ENCODE measurements around the gene RNF130.
A peak's percentile ranks its signal among the peaks of the same experiment; 100 is the strongest.
"Not testable (repeated sequence)": the region's sequence is repeated elsewhere in the genome, so short reads cannot be mapped to it uniquely, and the experiment has no call there.

RNF130 gene

DNA sequence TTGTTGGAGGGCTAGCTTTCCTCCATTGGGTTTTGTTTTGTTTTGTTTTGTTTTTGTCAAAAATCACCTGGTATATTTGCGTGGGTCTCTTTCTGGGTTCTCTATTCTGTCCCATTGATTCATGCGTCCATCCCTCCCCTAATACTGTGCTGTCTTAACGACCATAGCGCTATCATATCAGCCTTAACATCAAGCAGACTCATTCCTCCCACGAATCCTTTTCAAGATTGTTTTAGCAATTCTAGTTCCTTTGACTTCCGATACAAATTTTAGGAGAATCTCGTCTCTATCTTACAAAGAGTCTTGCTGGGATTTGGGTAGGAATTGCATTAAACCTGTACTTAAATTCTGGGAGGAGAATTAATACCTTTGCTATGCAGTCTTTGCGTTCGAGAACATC, 31.1 kb upstream of the RNF130 start:
- no peak for DNase-seq

DNA sequence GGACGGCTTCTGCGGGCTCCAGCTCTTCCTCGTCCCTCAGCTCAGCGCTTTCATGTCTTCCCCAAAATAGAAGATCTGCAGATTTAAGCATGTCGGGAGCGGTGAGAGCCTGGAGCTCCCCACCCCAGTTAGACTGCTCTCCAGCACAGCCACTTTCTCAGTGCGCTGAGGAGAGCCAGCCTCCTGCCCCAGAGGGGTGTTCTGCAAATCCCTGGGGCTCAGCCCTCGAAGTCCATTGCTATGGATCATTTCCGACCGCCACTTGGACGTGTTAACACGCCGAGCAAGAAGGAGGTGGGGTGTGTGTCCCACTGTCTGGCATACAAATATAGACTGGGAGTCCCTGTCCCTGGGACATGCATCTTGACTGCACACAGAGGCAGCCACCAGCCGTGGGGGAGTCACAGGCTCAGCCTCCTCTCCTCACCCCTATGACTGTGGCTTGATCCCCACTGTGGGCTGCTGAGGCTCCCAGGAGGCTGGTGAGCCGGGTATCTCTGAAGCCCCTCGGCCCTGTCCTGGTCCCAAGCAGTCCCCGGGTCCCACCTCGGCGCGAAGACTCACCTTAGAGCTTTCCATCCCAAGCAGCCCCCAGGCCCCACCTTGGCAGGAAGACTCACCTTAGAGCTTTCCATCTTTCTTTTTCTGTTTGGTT, 30.0 kb upstream of the RNF130 start:
- no peak for DNase-seq

DNA sequence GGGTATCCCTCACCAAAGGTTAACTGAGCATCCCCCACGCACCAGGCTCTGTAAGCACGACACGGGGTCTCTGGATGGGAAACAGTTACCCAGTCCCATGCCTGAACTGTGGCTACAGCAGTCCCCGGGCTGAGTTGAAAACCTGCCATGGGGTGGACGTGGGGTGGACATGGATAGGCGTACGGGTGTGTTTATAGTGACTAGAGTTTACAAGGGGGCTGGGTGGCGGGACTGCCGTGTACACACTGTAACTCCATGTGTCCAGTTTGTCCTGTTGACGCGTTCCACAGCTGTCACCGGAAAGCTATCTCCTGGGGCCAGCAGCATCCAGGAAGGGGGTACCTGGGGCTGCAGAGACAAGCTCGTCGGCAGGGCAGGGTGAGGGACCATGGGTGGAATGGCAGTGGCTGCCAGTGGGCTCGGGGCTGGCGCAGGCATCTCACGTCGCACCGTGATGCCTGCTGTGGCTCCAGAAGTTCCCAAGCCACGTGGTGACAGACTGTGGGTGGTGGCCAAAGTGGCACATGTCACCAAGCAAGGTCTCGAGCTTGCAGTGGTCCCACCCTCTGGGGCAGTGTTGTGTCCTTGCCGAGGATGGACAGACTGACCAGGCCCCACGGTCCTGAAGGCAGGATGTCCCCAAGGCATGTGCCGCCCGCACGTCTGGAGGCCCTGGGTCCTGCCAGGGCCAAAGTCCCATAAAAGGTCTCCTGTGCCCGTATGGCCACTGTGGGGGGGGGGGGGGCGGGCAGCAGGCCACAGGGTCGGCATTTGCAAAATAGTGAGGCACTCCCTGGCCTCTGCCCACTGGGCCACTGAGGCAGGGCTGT, 29.3 kb upstream of the RNF130 start:
- no peak for DNase-seq

DNA sequence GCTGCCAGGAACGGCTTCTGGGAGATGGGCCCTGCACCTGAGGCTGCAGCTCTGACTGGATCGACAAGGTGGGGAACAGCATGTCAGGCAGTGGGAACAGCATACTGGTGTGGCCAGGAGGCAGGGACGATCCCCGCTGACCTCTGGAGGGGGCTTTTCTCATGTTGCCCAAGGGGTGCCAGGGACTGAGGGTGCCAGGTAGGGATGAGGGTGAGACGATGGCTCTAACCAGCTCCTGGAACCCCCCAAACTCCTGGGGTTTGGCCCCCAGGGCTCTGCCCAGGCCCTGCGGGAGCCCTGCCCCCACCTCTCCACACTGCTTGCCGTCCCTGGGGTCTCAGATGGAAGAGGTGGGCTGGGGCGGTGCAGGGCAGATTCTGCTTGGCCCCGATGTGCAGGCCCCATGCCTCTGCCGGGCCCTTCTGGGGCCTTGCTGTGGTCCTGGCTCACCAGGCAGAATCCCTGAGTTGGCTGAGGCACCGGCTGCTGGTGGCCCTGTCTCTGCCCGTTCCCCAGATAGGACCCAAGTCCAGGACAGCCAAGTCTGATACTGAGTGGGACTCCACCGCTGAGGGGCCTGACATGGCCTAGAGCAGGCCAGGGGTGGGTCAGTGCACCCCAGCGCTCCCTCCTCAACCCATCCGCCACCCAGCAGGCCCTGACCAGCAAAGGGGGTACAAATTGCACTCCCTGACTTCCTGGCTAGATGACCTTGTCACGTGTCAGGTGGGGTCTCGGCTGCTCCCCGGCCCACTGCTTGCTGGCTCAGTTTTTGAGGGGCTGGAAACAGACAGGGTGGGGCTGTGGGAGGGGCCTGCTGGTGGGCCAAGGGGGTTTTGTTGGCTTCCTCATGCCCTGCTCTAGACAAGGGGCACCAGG, 28.4 kb upstream of the RNF130 start:
- no peak for DNase-seq

DNA sequence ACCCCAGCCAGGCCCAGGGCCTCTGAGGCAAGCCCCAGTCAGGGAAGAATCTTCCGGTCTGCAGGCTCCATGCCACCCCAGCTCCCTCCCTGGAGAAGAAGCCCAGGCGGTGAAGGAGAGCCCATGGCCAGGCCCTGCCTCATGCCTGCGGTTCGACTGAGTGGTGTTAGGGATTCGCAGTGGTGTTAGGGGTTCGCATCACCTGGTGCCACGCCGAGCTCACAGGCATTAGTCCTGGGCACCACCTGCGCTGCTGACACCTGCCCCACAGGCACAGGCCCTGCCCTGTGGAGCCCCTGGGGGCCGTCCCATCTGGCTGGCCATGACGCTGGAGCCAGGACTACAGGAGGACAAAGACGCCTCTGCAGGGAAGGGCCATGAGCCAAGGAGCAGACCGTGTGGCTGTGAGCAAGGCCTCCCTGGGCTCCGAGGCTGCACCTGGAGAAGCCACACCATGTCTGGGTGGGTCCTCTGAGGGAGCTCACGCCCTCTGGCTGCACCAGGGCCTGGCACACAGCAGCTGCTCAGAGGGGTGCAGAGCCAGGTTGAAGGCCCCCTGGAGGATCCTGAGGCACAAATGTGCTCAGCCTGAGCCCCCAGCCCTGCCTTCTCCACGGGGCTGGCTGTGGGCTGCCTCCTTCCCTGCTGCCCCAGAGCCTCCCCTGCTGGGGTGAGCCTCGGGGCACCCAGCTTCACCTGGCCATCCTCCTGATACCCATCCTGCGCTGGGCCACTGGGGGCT, 27.6 kb upstream of the RNF130 start:
- no peak for DNase-seq

DNA sequence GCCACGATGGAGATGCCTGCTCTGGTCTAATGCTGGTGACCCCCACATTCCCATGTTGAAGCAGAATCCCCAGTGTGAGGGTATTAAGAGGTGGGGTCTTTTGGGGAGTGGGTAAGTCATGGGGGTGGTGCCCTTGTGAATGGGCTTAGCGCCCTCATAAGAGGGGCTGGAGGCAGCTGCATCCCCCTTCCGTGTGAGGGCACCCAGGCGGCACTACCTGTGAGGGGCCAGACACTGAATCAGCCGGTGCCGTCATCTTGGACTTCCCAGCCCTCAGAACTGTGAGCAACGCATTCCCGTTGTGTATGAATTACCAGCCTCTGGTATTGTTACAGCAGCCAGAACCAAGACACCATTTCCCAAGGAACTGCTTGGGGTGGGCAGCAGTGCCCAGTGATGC, 27.0 kb upstream of the RNF130 start:
- no peak for DNase-seq

DNA sequence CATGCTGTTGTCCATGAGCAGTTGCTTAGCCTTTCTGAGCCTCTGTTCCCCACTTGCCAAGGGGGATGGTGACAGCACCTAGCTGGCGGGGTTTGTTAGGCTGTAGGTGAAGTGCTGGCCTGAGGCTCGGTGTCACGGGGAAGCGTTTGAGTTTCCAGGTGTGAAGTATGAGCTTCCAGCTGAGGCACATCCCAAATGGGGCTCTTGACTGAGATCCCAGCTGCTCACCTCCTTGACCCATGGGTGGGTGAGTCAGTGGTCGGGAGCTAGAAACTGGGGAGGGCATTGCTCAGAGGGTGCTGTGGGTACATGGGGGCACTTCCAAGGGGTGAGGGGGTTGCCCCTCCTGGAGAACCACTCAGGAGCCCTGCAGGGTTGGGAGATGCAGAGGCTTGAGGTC, 26.4 kb upstream of the RNF130 start:
- no peak for DNase-seq

DNA sequence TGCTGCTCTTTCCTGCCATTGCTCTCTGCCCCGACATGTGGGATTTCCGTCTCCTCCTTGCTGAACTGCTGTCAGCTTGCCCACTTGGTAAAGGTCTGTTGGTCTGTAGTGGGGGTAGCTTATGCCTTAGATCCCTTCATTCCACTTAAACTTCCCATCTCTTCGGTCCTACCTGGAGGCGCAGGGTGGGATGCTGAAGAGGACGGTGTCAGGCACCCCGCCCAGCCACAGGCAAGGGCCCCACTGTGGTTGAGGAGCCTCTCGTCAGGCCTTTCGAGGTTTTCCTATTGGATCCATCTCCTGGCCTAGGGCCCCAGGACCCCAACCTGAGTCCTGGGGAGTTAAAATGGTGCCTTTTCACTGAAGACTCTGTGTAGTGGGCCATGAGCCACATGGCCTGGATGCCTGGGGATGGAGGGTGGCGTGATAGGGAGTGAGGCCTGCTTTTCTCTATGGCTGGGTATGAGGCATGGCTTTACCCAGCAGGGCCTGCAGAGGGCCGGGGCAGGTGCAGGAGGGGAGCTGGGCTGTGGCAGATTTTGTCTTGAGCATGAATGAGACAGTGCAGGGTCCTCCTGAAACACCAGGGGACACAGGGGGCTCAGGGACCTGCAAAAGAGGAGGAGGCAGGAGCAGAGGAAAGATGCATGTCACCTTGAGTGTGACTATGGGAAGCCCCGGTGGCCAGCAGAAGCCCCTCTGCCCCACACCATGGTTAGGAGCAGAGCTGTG, 25.8 kb upstream of the RNF130 start:
- no peak for DNase-seq

DNA sequence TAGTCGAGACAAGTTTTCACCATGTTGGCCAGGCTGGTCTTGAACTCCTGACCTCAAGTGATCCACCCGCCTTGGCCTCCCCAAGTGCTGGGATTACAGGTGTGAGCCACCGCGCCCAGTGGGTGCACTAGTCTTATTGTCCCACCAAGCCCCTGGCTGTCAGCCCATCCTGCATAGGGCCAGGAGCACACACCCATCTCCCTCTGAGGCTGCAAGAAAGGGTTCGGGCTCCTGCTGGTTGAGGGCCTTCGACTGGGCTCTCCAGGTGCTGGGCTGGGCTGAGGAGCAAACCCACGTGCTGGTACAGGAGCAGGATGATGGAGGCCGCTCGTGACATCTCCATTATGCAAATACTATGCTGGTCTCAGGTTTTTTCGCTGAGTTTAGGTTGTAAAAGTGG, 25.1 kb upstream of the RNF130 start:
- DNase-seq: no peak

DNA sequence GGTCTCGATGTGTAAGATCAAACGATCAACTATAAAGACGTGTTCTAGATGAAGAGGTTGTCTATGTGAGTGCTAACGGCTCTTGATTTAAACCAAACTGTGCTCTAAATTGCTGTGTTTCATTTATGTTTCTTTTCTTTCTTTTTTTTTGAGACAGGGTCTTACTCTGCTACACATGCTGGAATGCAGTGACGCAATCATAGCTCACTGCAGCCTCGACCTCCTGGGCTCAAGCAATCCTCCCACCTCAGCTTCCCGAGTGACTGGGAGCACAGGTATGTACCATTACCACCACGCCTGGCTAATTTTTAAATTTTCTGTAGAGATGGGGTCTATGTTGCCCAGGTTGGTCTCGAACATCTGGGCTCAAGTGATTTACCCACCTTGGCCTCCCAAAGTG, 24.0 kb upstream of the RNF130 start:
- DNase-seq: no peak

DNA sequence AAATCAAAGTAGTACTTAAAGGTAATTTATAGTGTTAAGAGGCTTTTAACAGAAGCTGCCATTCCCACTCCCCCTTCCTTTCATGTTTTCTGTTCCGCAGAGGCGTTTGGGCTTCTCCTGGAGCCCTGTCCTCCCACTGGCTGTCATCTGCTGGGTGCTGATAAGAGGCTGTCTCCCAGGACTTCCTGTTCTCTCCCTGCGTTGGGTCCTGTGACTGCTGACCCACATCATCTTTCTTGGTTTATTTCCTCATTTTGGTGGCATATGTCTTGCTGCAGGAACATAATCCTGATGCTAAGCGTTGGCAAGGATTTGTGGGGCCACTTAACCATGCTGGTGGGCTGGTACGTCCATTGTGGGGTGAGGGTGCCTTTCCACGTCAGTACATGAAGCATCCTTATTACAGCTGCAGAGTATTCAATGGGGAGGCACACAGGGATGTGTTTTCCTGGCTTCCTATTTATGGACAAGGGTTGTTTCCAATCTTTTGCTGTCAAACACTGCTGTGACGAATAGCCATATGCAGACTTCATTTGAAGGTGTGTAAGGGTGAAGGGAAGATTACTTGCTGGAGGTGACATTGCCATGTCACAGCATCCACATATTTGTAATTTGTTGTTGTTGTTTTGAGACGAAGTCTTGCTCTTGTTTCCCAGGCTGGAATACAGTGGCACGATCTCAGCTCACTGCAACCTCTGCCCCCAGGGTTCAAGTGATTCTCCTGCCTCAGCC, 22.3 kb upstream of the RNF130 start:
- peak; percentile 13 for DNase-seq

DNA sequence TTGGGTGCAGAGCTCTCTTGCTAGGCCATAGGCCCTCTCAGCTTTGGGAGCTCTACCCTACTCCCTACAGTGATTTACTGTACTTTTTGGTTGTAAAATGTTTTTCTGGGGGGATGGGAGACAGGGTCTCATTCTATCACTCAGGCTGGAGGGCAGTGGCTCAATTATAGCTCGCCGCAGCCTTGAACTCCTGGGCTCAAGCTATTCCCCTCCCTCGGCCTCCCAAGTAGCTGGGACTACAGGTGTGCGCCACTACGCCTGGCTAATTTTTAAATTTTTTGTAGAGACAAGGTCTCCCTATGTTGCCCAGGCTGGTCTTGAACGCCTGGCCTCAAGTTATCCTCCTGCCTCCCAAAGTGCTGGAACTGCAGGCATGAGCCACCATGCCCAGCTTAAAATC, 21.7 kb upstream of the RNF130 start:
- DNase-seq: no peak

DNA sequence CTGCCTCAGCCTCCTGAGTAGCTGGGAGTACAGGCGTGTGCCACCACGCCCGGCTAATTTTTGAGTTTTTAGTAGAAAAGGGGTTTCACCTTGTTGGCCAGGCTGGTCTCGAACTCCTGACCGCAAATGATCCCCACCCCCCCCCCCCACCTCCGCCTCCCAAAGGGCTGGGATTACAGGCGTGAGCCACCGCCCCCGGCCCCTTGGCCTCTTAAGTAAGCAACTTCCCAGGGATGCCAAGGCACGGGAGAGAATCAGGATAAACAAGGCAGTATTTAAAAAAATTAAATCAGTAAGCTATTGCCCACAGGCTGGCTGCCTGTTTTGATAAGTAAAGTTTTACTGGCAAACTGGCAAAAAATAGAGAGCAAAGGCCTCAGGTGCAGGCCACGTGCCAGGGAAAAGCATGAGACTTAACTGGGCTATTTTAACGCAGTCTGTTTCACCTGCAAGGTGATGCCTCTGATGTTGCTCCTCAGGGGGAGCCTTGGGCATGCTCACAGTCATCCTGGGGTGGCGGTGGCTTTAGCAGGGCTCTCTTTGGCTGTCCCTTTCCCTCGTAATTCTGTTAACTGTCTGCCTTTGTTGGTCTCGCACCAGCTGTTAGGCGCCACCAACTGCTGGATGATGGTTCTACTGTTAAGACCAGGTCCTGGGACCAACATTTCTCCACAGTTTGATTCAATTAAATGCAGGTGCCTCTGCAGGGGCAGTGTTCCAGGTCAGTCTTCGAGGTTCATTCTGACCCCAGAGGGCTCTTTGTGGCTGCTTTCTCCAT, 19.4 kb upstream of the RNF130 start:
- DNase-seq: no peak

DNA sequence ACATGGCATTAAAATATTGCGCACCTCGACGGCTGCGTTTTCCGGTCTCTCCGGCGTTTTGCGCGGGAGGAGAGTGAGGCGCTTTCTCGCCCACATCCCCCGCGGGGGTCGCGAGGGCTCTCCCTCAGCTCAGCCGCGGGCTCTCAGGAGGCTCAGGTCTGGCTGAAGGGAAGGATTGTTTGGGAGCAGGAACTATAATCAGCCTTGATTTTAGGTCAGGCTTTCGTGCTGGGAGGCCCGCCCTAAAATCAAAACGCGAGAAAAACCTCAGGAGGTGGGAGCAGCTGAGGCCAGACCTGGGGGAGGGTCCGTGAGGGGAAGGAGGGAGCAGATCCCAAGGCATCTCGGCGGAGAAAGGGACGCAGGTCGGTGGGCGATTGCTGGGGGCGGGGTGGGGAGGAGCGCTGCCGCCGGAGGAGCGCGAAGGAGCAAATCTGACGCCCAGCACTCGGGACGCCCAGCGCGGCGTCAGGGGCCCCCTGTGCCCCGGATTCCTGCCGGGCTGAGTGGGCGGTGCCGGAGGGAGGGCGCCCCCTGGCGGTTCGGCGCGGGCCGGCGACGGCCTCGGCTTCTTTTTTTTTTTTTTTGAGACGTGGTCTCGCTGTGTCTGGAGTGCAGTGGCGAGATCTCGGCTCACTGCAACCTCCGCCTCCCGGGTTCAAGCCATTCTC, 18.7 kb upstream of the RNF130 start:
- DNase-seq: peak; percentile 79

DNA sequence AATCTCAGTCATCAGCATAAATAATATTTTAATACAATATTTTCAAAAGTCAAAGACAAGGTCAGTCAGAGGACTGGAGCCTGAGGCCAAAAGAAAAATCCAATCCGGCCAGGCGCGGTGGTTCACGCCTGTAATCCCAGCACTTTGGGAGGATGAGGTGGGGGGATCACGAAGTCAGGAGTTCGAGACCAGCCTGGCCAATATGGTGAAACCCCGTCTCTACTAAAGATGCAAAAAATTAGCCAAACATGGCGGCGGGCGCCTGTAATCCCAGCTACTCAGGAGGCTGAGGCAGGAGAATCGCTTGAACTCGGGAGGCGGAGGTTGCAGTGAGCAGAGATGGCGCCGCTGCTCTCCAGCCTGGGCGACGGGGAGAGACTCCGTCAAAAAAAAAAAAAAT, 18.1 kb upstream of the RNF130 start:
- DNase-seq: not testable (repeated sequence)

DNA sequence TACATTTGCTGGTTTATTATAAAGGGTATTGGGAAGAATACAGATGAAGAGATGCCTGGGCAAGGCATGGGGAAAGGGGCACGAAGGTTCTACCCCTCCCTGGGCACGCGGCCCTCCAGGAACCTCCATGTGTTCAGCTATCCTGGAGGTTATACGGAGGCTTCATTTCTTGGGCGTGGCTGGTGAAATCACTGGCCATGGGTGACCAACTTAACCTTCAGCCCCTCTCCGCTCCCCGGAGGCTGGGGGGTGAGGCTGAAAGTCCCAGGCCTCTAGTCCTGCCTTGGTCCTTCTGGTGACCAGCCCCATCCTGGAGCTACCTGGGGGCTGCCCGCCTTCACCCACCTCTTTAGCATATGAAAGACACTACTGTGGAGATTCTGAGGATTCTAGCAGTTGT, 17.0 kb upstream of the RNF130 start:
- DNase-seq: no peak

DNA sequence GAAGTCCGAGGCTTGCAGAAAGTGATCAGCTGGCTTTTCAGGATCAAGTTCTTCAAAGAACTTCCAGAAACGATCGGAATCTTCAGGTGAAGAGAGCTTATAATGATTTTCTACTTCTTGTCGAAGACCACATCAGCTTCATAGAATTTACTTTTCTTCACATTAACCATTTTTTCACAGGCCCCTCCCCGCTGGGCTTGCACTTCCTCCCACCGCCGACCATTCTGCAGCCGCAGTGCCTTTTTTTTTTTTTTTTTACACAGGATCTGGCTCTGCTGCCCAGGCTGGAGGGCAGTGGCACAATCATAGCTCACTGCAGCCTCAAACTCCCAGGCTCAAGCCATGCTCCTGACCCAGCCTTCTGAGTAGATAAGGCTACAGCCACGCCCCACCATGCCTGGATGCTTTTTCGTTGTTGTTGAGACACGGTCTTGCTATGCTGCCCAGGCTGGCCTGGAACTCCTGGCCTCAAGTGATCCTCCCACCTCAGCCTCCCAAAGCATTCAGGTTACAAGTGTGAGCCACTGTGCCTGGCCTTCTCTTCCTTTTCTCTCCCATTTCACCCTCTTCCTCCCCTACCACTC, 15.3 kb upstream of the RNF130 start:
- no peak for DNase-seq

DNA sequence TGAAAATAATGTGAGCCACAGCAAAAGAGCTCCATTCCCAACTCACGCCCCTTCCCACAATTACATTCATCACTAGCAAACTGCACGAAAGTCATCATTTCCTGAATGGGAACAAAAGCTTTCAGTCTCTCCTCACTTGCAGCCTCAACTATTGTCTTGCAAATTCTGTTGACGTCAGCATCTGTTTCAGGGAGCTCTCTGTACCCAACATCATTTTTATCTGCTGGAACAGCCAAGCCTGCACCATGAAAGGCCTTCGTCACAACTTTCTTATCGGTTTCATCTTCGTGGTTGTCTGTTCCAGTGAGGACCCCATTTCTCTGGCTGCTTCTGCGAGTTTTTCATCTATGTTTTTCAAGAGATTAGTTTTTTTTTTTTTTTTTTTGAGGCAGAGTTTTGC, 14.3 kb upstream of the RNF130 start:
- DNase-seq: peak; percentile 27

Measured in CD4-positive, alpha-beta T cell treated with Interleukin-17A for 1 hour (primary cell).